WTC11 (cell line): Measurements from ENCODE around the gene CD300E. TPM values are rescaled to one million over a fixed set of nuclear protein-coding genes. Genes with fewer than 3 reads are reported as not detected.

ENCODE experiments used
- ATAC-seq: fragments of 200-7000 bp; cut with Tn5 transposase; 2 replicates; pipeline ENCODE4 v1.10.0; 2021; ENCODE audit warnings: mild to moderate bottlenecking, moderate library complexity
- CTCF ChIA-PET: fragments of 300-600 bp; sonication (Branson Sonifier 250); formaldehyde crosslinking; loops from one replicate; lab custom pipeline; 2021; ENCODE audit warnings: antibody characterized with exemption; lab: Charles Lee
- POLR2A ChIA-PET: fragments of 350-600 bp; sonication (Branson Sonifier 250); formaldehyde crosslinking; loops from one replicate; lab custom pipeline; 2021; ENCODE audit warnings: antibody characterized with exemption; lab: Charles Lee
- DNase-seq: peaks from one replicate; pipeline ENCODE4 v3.0.0; 2021; ENCODE audit warnings: low spot score
- H3K27ac Mint-ChIP-seq: 2 replicates; pipeline ENCODE4 v1.8.0; 2021; ENCODE audit warnings: mixed read lengths
- H3K27me3 Mint-ChIP-seq: 2 replicates; pipeline ENCODE4 v1.8.0; 2021; ENCODE audit warnings: low read depth, mild to moderate bottlenecking, moderate library complexity, mixed read lengths
- H3K36me3 Mint-ChIP-seq: 2 replicates; pipeline ENCODE4 v1.8.0; 2021; ENCODE audit warnings: mixed read lengths
- H3K4me1 Mint-ChIP-seq: 2 replicates; pipeline ENCODE4 v1.8.0; 2022; ENCODE audit warnings: mixed read lengths
- H3K4me3 Mint-ChIP-seq: 2 replicates; pipeline ENCODE4 v1.8.0; 2021; ENCODE audit warnings: mild to moderate bottlenecking, moderate library complexity, mixed read lengths
- H3K9me3 Mint-ChIP-seq: 2 replicates; pipeline ENCODE4 v1.8.0; 2021; ENCODE audit warnings: mixed read lengths
- CBFB ChIP-seq: sonication (generic); formaldehyde crosslinking; IDR thresholded peaks from 2 replicates; pipeline ENCODE4 v1.8.1; 2022; ENCODE audit warnings: mild to moderate bottlenecking, low read depth, missing genetic modification reagents
- FOXK1 ChIP-seq: sonication (generic); formaldehyde crosslinking; IDR thresholded peaks from 2 replicates; pipeline ENCODE4 v1.8.0; 2022; ENCODE audit warnings: mild to moderate bottlenecking, moderate library complexity, missing genetic modification reagents
- GRHL2 ChIP-seq: fragments of 250-450 bp; sonication (Bioruptor Pico); IDR thresholded peaks from 2 replicates; pipeline ENCODE4 v1.8.0; 2022; ENCODE audit warnings: mild to moderate bottlenecking, moderate library complexity; ENCODE audit not compliant: insufficient replicate concordance, severe bottlenecking
- JUN ChIP-seq: sonication (generic); formaldehyde crosslinking; IDR thresholded peaks from 2 replicates; pipeline ENCODE4 v1.8.0; 2023; ENCODE audit warnings: mild to moderate bottlenecking, missing genetic modification reagents
- KAT7 ChIP-seq: sonication (generic); formaldehyde crosslinking; IDR thresholded peaks from 2 replicates; pipeline ENCODE4 v1.8.1; 2023; ENCODE audit warnings: missing genetic modification reagents, mild to moderate bottlenecking, borderline replicate concordance
- NFE2L1 ChIP-seq: sonication (generic); formaldehyde crosslinking; IDR thresholded peaks from 2 replicates; pipeline ENCODE4 v1.8.1; 2023; ENCODE audit warnings: missing genetic modification reagents
- NR1H2 ChIP-seq: sonication (generic); formaldehyde crosslinking; IDR thresholded peaks from 2 replicates; pipeline ENCODE4 v1.9.0; 2021; ENCODE audit warnings: mild to moderate bottlenecking, moderate library complexity, missing genetic modification reagents
- SP1 ChIP-seq: sonication (generic); formaldehyde crosslinking; conservative IDR thresholded peaks from 2 replicates; pipeline ENCODE4 v1.8.1; 2022; ENCODE audit warnings: missing genetic modification reagents
- ZNF121 ChIP-seq: sonication (generic); formaldehyde crosslinking; IDR thresholded peaks from 2 replicates; pipeline ENCODE4 v1.8.0; 2023; ENCODE audit warnings: missing genetic modification reagents
- ZNF138 ChIP-seq: sonication (generic); formaldehyde crosslinking; conservative IDR thresholded peaks from 2 replicates; pipeline ENCODE4 v1.8.1; 2022; ENCODE audit warnings: mild to moderate bottlenecking, moderate library complexity, missing genetic modification reagents
- ZNF263 ChIP-seq: sonication (generic); formaldehyde crosslinking; IDR thresholded peaks from 2 replicates; pipeline ENCODE4 v1.8.1; 2022; ENCODE audit warnings: low read depth, mild to moderate bottlenecking, moderate library complexity, missing genetic modification reagents
- ZNF396 ChIP-seq: fragments of 250-450 bp; sonication (Bioruptor Pico); IDR thresholded peaks from 2 replicates; pipeline ENCODE4 v1.8.0; 2021; ENCODE audit warnings: mild to moderate bottlenecking, moderate library complexity, borderline replicate concordance
- total RNA-seq: library from RNA; stranded (reverse); gene quantifications from 3 replicates; pipeline ENCODE4 v1.2.3, GENCODE V29; 2021
- TF ChIP-seq, protein P1 (sequence below): fragments of 250-450 bp; sonication (Bioruptor Pico); conservative IDR thresholded peaks from 2 replicates; pipeline ENCODE4 v1.9.0; 2021; ENCODE audit warnings: mild to moderate bottlenecking
- TF ChIP-seq, protein P2 (sequence below): sonication (generic); formaldehyde crosslinking; IDR thresholded peaks from 2 replicates; pipeline ENCODE4 v1.8.1; 2023; ENCODE audit warnings: mild to moderate bottlenecking, moderate library complexity, missing genetic modification reagents
- TF ChIP-seq, protein P3 (sequence below): sonication (generic); formaldehyde crosslinking; IDR thresholded peaks from 2 replicates; pipeline ENCODE4 v1.8.0; 2022; ENCODE audit warnings: missing genetic modification reagents
- TF ChIP-seq, protein P4 (sequence below): sonication (generic); formaldehyde crosslinking; IDR thresholded peaks from 2 replicates; pipeline ENCODE4 v1.8.1; 2022; ENCODE audit warnings: low read depth, mild to moderate bottlenecking, moderate library complexity, missing genetic modification reagents, borderline replicate concordance
- TF ChIP-seq, protein P5 (sequence below): fragments of 250-450 bp; sonication (Bioruptor Pico); IDR thresholded peaks from 2 replicates; pipeline ENCODE4 v1.9.0; 2021; ENCODE audit warnings: mild to moderate bottlenecking
- TF ChIP-seq, protein P6 (sequence below): fragments of 250-450 bp; sonication (Bioruptor Pico); IDR thresholded peaks from 2 replicates; pipeline ENCODE4 v1.9.0; 2021; ENCODE audit warnings: mild to moderate bottlenecking
- TF ChIP-seq, protein P7 (sequence below): sonication (generic); formaldehyde crosslinking; IDR thresholded peaks from 2 replicates; pipeline ENCODE4 v1.8.1; 2022; ENCODE audit warnings: missing genetic modification reagents, borderline replicate concordance

Gene CD300E
- total RNA-seq, 1 experiment from 2014 or later: not detected

DNA sequence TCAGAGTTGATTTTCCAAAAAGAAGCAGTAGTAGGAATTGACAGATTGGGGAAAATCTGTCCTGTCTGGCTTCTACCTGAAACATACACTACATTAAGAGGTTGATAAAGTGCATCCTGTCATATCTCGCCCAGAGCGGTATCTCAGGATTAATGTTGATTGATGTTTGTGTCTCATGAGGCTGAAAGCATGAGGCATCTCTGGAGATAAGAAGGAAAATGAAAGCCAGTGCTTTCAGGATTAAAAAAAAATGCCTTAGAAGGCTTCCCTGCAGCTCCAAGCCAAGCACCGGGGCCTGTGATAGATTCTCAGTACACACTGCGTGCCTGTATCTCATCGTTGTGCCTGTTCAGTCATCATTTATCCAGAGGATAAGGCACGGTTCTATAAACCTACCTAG, 26.4 kb upstream of the CD300E start:
- no peaks in the 10 kb centered on the region for H3K36me3 Mint-ChIP-seq
- CTCF ChIA-PET: interaction anchor here (1.1 kb wide), 1 partner anchor 84 kb away, joined by 3 read pairs; no protein-coding TSS in a partner anchor
- no peak overlapping the region for H3K4me3 Mint-ChIP-seq
- TF ChIP-seq GRHL2 (CRISPR knock-in tag) (no peak), JUN (CRISPR knock-in tag) (no peak), ZNF138 (CRISPR knock-in tag) (no peak), ZNF396 (CRISPR knock-in tag) (no peak), FOXK1 (no peak), NFE2L1 (CRISPR knock-in tag) (no peak), CBFB (no peak), NR1H2 (no peak), ZNF121 (CRISPR knock-in tag) (no peak), KAT7 (CRISPR knock-in tag) (no peak), ZNF263 (CRISPR knock-in tag) (no peak), SP1 (CRISPR knock-in tag) (no peak)
- TF ChIP-seq, protein P1, sequence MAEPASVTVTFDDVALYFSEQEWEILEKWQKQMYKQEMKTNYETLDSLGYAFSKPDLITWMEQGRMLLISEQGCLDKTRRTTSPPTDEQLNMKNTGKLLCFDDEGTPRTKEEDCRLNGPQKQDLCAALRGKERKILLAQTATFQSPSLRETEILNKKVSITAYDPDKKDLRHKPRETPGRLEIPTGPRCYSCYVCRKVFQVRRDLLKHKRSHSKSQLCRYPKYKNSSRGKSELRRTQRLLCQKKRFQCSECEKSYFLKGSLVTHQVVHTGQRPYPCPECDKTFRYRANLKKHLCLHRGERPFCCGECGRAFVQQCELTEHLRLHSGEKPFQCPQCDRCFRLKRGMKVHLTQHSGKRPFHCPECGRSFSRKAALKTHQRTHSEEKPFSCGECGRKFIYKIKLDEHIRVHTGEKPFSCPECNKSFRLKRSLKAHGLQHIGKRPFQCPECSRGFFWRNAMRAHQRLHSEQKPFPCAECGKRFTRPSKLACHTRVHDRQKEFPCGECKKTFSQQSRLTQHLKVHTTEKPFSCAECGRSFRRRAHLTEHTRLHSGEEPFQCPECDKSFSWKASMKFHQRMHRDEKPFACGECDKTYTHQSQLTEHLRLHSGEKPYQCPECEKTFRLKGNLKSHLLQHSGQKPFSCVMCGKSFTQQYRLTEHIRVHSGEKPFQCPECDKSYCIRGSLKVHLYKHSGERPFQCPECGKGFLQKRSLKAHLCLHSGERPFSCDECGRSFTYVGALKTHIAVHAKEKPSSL: no peak
- TF ChIP-seq, protein P2, sequence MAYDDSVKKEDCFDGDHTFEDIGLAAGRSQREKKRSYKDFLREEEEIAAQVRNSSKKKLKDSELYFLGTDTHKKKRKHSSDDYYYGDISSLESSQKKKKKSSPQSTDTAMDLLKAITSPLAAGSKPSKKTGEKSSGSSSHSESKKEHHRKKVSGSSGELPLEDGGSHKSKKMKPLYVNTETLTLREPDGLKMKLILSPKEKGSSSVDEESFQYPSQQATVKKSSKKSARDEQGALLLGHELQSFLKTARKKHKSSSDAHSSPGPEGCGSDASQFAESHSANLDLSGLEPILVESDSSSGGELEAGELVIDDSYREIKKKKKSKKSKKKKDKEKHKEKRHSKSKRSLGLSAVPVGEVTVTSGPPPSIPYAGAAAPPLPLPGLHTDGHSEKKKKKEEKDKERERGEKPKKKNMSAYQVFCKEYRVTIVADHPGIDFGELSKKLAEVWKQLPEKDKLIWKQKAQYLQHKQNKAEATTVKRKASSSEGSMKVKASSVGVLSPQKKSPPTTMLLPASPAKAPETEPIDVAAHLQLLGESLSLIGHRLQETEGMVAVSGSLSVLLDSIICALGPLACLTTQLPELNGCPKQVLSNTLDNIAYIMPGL (CRISPR knock-in tag): no peak
- TF ChIP-seq, protein P3, sequence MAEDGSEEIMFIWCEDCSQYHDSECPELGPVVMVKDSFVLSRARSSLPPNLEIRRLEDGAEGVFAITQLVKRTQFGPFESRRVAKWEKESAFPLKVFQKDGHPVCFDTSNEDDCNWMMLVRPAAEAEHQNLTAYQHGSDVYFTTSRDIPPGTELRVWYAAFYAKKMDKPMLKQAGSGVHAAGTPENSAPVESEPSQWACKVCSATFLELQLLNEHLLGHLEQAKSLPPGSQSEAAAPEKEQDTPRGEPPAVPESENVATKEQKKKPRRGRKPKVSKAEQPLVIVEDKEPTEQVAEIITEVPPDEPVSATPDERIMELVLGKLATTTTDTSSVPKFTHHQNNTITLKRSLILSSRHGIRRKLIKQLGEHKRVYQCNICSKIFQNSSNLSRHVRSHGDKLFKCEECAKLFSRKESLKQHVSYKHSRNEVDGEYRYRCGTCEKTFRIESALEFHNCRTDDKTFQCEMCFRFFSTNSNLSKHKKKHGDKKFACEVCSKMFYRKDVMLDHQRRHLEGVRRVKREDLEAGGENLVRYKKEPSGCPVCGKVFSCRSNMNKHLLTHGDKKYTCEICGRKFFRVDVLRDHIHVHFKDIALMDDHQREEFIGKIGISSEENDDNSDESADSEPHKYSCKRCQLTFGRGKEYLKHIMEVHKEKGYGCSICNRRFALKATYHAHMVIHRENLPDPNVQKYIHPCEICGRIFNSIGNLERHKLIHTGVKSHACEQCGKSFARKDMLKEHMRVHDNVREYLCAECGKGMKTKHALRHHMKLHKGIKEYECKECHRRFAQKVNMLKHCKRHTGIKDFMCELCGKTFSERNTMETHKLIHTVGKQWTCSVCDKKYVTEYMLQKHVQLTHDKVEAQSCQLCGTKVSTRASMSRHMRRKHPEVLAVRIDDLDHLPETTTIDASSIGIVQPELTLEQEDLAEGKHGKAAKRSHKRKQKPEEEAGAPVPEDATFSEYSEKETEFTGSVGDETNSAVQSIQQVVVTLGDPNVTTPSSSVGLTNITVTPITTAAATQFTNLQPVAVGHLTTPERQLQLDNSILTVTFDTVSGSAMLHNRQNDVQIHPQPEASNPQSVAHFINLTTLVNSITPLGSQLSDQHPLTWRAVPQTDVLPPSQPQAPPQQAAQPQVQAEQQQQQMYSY (CRISPR knock-in tag): no peak
- TF ChIP-seq, protein P4, sequence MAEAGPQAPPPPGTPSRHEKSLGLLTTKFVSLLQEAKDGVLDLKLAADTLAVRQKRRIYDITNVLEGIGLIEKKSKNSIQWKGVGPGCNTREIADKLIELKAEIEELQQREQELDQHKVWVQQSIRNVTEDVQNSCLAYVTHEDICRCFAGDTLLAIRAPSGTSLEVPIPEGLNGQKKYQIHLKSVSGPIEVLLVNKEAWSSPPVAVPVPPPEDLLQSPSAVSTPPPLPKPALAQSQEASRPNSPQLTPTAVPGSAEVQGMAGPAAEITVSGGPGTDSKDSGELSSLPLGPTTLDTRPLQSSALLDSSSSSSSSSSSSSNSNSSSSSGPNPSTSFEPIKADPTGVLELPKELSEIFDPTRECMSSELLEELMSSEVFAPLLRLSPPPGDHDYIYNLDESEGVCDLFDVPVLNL: no peak
- TF ChIP-seq, protein P5, sequence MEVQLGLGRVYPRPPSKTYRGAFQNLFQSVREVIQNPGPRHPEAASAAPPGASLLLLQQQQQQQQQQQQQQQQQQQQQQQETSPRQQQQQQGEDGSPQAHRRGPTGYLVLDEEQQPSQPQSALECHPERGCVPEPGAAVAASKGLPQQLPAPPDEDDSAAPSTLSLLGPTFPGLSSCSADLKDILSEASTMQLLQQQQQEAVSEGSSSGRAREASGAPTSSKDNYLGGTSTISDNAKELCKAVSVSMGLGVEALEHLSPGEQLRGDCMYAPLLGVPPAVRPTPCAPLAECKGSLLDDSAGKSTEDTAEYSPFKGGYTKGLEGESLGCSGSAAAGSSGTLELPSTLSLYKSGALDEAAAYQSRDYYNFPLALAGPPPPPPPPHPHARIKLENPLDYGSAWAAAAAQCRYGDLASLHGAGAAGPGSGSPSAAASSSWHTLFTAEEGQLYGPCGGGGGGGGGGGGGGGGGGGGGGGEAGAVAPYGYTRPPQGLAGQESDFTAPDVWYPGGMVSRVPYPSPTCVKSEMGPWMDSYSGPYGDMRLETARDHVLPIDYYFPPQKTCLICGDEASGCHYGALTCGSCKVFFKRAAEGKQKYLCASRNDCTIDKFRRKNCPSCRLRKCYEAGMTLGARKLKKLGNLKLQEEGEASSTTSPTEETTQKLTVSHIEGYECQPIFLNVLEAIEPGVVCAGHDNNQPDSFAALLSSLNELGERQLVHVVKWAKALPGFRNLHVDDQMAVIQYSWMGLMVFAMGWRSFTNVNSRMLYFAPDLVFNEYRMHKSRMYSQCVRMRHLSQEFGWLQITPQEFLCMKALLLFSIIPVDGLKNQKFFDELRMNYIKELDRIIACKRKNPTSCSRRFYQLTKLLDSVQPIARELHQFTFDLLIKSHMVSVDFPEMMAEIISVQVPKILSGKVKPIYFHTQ: no peak
- TF ChIP-seq, protein P6, sequence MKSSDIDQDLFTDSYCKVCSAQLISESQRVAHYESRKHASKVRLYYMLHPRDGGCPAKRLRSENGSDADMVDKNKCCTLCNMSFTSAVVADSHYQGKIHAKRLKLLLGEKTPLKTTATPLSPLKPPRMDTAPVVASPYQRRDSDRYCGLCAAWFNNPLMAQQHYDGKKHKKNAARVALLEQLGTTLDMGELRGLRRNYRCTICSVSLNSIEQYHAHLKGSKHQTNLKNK: no peak
- TF ChIP-seq, protein P7, sequence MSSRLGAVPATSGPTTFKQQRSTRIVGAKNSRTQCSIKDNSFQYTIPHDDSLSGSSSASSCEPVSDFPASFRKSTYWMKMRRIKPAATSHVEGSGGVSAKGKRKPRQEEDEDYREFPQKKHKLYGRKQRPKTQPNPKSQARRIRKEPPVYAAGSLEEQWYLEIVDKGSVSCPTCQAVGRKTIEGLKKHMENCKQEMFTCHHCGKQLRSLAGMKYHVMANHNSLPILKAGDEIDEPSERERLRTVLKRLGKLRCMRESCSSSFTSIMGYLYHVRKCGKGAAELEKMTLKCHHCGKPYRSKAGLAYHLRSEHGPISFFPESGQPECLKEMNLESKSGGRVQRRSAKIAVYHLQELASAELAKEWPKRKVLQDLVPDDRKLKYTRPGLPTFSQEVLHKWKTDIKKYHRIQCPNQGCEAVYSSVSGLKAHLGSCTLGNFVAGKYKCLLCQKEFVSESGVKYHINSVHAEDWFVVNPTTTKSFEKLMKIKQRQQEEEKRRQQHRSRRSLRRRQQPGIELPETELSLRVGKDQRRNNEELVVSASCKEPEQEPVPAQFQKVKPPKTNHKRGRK (CRISPR knock-in tag): no peak
- TF ChIP-seq, all 79 proteins: peak for 0
- H3K27me3 Mint-ChIP-seq: peaks cover 38% of the 10 kb centered on the region
- POLR2A ChIA-PET: no interaction called here
- no peaks in the 10 kb centered on the region for H3K9me3 Mint-ChIP-seq
- H3K27ac Mint-ChIP-seq: no peak overlapping the region
- 0 out of 2 replicates have a peak, but pooled peaks cover 4% of the 10 kb centered on the region for H3K4me1 Mint-ChIP-seq
- DNase-seq (no peak), ATAC-seq (no peak)
